ENCODE data around the gene SPECC1. TPM values are rescaled to one million over a fixed set of nuclear protein-coding genes. Genes with fewer than 3 reads are reported as not detected.

The SPECC1 gene
- total and polyA plus RNA-seq, 9 of the 15 experiments (the other 6 are each of a cell fraction or from before 2014, with no cell fraction given), result 2.4 to 19.6 (median 14.7) TPM

GRCh38 chr17:20158580-20158979 is 149.4 kb downstream of the SPECC1 start:
- in situ Hi-C loops (cut with MboI) (no loop called here), intact Hi-C loops (cut with micrococcal nuclease) (no loop called here)
- Histone ChIP-seq H3K9me1 (ENCODE audit: control insufficient read depth, insufficient read depth, low read length) (no peaks in the 10 kb centered on the region), H3K27me3 (ENCODE audit: control insufficient read depth in 2 of 2, insufficient read depth in 2 of 2, low read length in 2 of 2) (no peaks in the 10 kb centered on the region), H3K4me2 (ENCODE audit: insufficient read depth, low read length) (no peak overlapping the region), H4K20me1 (replicated peaks; ENCODE audit: control insufficient read depth, insufficient read depth, low read length) (peaks cover 6% of the 10 kb centered on the region), H3K4me1 (replicated peaks in 1 of 2; ENCODE audit: control insufficient read depth in 2 of 2, insufficient read depth in 2 of 2, low read length in 2 of 2) (peaks cover 5 to 18% of the 10 kb centered on the region in 2 experiments; a peak in 4 of 5 replicates), H3K79me2 (ENCODE audit: control insufficient read depth, insufficient read depth, low read length) (peaks cover 9% of the 10 kb centered on the region; the same call in 2 of the 3 replicates), H3K4me3 (no peak overlapping the region), H3K36me3 (ENCODE audit: control insufficient read depth, insufficient read depth, low read length) (no peaks in the 10 kb centered on the region), H3K9me3 (replicated peaks; ENCODE audit: control insufficient read depth, insufficient read depth, low read depth, low read length) (no peaks in the 10 kb centered on the region), H2AFZ (ENCODE audit: low read depth, low read length) (no peak overlapping the region), H3K27ac (ENCODE audit: extremely low read depth, low read depth, low read length) (no peak overlapping the region), H3K9ac (ENCODE audit: insufficient read depth in 1 of 2, low read depth in 2 of 2, low read length in 2 of 2) (no peak overlapping the region)
- WGBS (ENCODE audit: insufficient coverage, low coverage, missing lambda C conversion rate), result 62% methylated on average over 5 of the region's 5 CpGs
- FAIRE-seq, result no peak
- DNase-seq (ENCODE audit: extremely low read depth in 1 of 4, low spot score in 3 of 4), result no peak
- ChIA-PET CTCF (ENCODE audit: low intra/inter-chr PET ratio) (no interaction called here), POLR2A (interaction anchor here (0.6 to 1.1 kb wide), 2 partner anchors 10 to 98 kb away, joined by 3 read pairs; no protein-coding TSS in a partner anchor)
- no peak for ATAC-seq
- no TSS peak for BruUV-seq (replicated peaks)
- no peak for TF ChIP-seq TSHZ1 (CRISPR knock-in tag; IDR thresholded peaks at IDR 0.05)
- no peak for TF ChIP-seq ZNF551 (CRISPR knock-in tag; IDR thresholded peaks at IDR 0.05)
- TF ChIP-seq MGA (IDR thresholded peaks at IDR 0.05), result no peak
- no peak for TF ChIP-seq ZBTB26 (CRISPR knock-in tag; IDR thresholded peaks at IDR 0.05)
- no peak for TF ChIP-seq CHCHD3 (CRISPR knock-in tag; IDR thresholded peaks at IDR 0.05)
- no peak for TF ChIP-seq RB1 (IDR thresholded peaks at IDR 0.05; ENCODE audit: low read depth)
